ENCODE results near the gene MTURN. TPM values are rescaled to one million over a fixed set of nuclear protein-coding genes. Genes with fewer than 3 reads are reported as not detected.

Gene MTURN
- total and polyA plus RNA-seq, 10 of the 15 experiments (the other 5 are each of a cell fraction or from before 2014, with no cell fraction given) = 0.52 to 5.0 (median 3.3) TPM

GRCh38 chr7:30162622-30163124, 27.9 kb downstream of the MTURN start (continued):
- TF ChIP-seq MEF2B (IDR thresholded peaks at IDR 0.05; ENCODE audit: partially characterized antibody, poor library complexity, severe bottlenecking) = peak; percentile 76
- TF ChIP-seq E2F8 (IDR thresholded peaks at IDR 0.05; ENCODE audit: low read depth, partially characterized antibody) = no peak
- TF ChIP-seq RUNX3 (IDR thresholded peaks at IDR 0.05; ENCODE audit: low read length) = no peak
- peak; percentile 43 for TF ChIP-seq ATF7 (IDR thresholded peaks at IDR 0.05; ENCODE audit: low read depth)
- no peak for TF ChIP-seq POLR2AphosphoS5 (IDR thresholded peaks at IDR 0.05; ENCODE audit: low read length)
- TF ChIP-seq RB1 (IDR thresholded peaks at IDR 0.05; ENCODE audit: borderline replicate concordance) = no peak
- TF ChIP-seq PAX8 (IDR thresholded peaks at IDR 0.05) = no peak

GRCh38 chr7:30163231-30163894, 28.6 kb downstream of the MTURN start:
- FAIRE-seq (no peak), ATAC-seq (peak; percentile 73), DNase-seq (ENCODE audit: low read depth, low spot score) (no peak)
- ChIA-PET POLR2A (interaction anchor here (0.6 to 1.1 kb wide), 5 partner anchors 13 to 576 kb away, joined by 3 to 5 read pairs (median 3); no protein-coding TSS in a partner anchor), CTCF (interaction anchor here (0.6 to 6.6 kb wide), 20 partner anchors 8 to 401 kb away, joined by 3 to 182 read pairs (median 4); partner anchors contain the start of gene ZNRF2), RAD21 (ENCODE audit: unreplicated experiment) (interaction anchor here (0.9 to 6.5 kb wide), 23 partner anchors 13 to 401 kb away, joined by 3 to 75 read pairs (median 5); partner anchors contain the start of gene ZNRF2), SMC1A (ENCODE audit: uncharacterized antibody, unreplicated experiment) (interaction anchor here (0.6 to 9.4 kb wide), 24 partner anchors 11 to 408 kb away, joined by 3 to 148 read pairs (median 3); partner anchors contain the start of gene PLEKHA8)
- in situ Hi-C loops (cut with MboI) = loop anchor here (5.0 kb wide), 3 partner anchors 119 to 399 kb away; partner anchors contain the start of gene ZNRF2
- intact Hi-C loops (cut with micrococcal nuclease; ENCODE audit: unreplicated experiment) = loop anchor here (1.0 to 5.0 kb wide), 3 partner anchors 51 to 284 kb away; no protein-coding TSS in a partner anchor
- Histone ChIP-seq H3K4me3 (no peak overlapping the region), H3K9me3 (replicated peaks; ENCODE audit: control insufficient read depth, insufficient read depth, low read length) (no peaks in the 10 kb centered on the region), H2AFZ (ENCODE audit: control insufficient read depth, low read depth, low read length) (peak overlapping the region; percentile 48), H3K4me1 (ENCODE audit: control insufficient read depth, insufficient read depth, low read length) (peaks cover 35% of the 10 kb centered on the region), H3K36me3 (ENCODE audit: control insufficient read depth in 2 of 2, insufficient read depth in 2 of 2, low read length in 1 of 2) (no peaks in the 10 kb centered on the region), H3K27me3 (replicated peaks in 1 of 2; ENCODE audit: control insufficient read depth in 2 of 2, insufficient read depth in 2 of 2, low read length in 1 of 2) (no peaks in the 10 kb centered on the region), H3K4me2 (ENCODE audit: control insufficient read depth, insufficient read depth) (peak overlapping the region; percentile 24), H3K79me2 (ENCODE audit: control insufficient read depth, insufficient read depth, low read length) (no peaks in the 10 kb centered on the region), H4K20me1 (ENCODE audit: control insufficient read depth, insufficient read depth) (no peaks in the 10 kb centered on the region), H3K9ac (ENCODE audit: control insufficient read depth, insufficient read depth, low read length) (peak overlapping the region; percentile 5; the same call in 1 of the 2 replicates), H3K27ac (ENCODE audit: control insufficient read depth, insufficient read depth) (peak overlapping the region; percentile 14)
- WGBS (ENCODE audit: insufficient coverage, insufficient replicate concordance, low lambda C conversion rate, missing lambda C conversion rate) = 2% methylated on average over 12 of the region's 13 CpGs
- BruUV-seq (replicated peaks) = no TSS peak
- TF ChIP-seq KLF5 (IDR thresholded peaks at IDR 0.05; ENCODE audit: partially characterized antibody) = no peak
- no peak for TF ChIP-seq MTA2 (IDR thresholded peaks at IDR 0.05; ENCODE audit: low read depth)
- TF ChIP-seq, protein P1, sequence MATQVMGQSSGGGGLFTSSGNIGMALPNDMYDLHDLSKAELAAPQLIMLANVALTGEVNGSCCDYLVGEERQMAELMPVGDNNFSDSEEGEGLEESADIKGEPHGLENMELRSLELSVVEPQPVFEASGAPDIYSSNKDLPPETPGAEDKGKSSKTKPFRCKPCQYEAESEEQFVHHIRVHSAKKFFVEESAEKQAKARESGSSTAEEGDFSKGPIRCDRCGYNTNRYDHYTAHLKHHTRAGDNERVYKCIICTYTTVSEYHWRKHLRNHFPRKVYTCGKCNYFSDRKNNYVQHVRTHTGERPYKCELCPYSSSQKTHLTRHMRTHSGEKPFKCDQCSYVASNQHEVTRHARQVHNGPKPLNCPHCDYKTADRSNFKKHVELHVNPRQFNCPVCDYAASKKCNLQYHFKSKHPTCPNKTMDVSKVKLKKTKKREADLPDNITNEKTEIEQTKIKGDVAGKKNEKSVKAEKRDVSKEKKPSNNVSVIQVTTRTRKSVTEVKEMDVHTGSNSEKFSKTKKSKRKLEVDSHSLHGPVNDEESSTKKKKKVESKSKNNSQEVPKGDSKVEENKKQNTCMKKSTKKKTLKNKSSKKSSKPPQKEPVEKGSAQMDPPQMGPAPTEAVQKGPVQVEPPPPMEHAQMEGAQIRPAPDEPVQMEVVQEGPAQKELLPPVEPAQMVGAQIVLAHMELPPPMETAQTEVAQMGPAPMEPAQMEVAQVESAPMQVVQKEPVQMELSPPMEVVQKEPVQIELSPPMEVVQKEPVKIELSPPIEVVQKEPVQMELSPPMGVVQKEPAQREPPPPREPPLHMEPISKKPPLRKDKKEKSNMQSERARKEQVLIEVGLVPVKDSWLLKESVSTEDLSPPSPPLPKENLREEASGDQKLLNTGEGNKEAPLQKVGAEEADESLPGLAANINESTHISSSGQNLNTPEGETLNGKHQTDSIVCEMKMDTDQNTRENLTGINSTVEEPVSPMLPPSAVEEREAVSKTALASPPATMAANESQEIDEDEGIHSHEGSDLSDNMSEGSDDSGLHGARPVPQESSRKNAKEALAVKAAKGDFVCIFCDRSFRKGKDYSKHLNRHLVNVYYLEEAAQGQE (IDR thresholded peaks at IDR 0.05; ENCODE audit: low read depth, low read length) = no peak
- peak; percentile 56 for TF ChIP-seq MEF2B (IDR thresholded peaks at IDR 0.05; ENCODE audit: partially characterized antibody, poor library complexity, severe bottlenecking)
- TF ChIP-seq, protein P2, sequence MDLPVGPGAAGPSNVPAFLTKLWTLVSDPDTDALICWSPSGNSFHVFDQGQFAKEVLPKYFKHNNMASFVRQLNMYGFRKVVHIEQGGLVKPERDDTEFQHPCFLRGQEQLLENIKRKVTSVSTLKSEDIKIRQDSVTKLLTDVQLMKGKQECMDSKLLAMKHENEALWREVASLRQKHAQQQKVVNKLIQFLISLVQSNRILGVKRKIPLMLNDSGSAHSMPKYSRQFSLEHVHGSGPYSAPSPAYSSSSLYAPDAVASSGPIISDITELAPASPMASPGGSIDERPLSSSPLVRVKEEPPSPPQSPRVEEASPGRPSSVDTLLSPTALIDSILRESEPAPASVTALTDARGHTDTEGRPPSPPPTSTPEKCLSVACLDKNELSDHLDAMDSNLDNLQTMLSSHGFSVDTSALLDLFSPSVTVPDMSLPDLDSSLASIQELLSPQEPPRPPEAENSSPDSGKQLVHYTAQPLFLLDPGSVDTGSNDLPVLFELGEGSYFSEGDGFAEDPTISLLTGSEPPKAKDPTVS (IDR thresholded peaks at IDR 0.05; ENCODE audit: low read depth, low read length) = no peak
- no peak for TF ChIP-seq EZH2 (IDR thresholded peaks at IDR 0.05; ENCODE audit: borderline replicate concordance, control insufficient read depth, low read depth, low read length)
- no peak for TF ChIP-seq RAD21 (IDR thresholded peaks at IDR 0.05; ENCODE audit: insufficient read depth, low read depth, low read length)

Data from GM12878 (cell line).